H1 (cell line): Measurements from ENCODE around the gene CELSR1. TPM values are rescaled to one million over a fixed set of nuclear protein-coding genes. Genes with fewer than 3 reads are reported as not detected.

Experiments used
- CTCF ChIA-PET: fragments of 300-600 bp; sonication (Branson Sonifier 250); formaldehyde crosslinking; loops from one replicate; lab custom pipeline; 2021; ENCODE audit not compliant: partially characterized antibody; lab: Charles Lee
- POLR2A ChIA-PET: fragments of 300-600 bp; sonication (Branson Sonifier 250); formaldehyde crosslinking; loops from one replicate; lab custom pipeline; 2021; ENCODE audit warnings: inconsistent platforms; ENCODE audit not compliant: partially characterized antibody; lab: Charles Lee
- DNase-seq, 2 experiments: peaks; one replicate each; pipeline versions ENCODE4 v3.0.0 to v3.0.0-alpha.2; 2010 to 2022; ENCODE audit warnings: low spot score in 2 of 2, low read depth in 1 of 2, mixed read lengths in 1 of 2
- FAIRE-seq: peaks from 2 replicates; lab custom pipeline; 2011; peaks lifted over from hg19 to GRCh38; lab: Jason Lieb, UNC
- H2AFZ ChIP-seq: 2 replicates; pipeline ENCODE4 v1.8.1; 2012; ENCODE audit warnings: low read length, inconsistent platforms
- H2AK5ac ChIP-seq: 2 replicates; pipeline ENCODE4 v1.6.1; 2013; ENCODE audit warnings: low read depth, low read length
- H2BK120ac ChIP-seq: replicated peaks from 2 replicates; pipeline ENCODE3; 2013; ENCODE audit warnings: low read depth, low read length, inconsistent platforms
- H2BK12ac ChIP-seq: 2 replicates; pipeline ENCODE4 v1.6.1; 2013; ENCODE audit warnings: low read depth, low read length
- H2BK15ac ChIP-seq: 2 replicates; pipeline ENCODE4 v1.6.1; 2013; ENCODE audit warnings: low read length
- H2BK20ac ChIP-seq: 2 replicates; pipeline ENCODE4 v1.6.1; 2013; ENCODE audit warnings: low read length
- H2BK5ac ChIP-seq: 2 replicates; pipeline ENCODE4 v1.6.1; 2013; ENCODE audit warnings: low read depth, low read length
- H3K14ac ChIP-seq: 2 replicates; pipeline ENCODE4 v1.6.1; 2013; ENCODE audit warnings: inconsistent platforms; ENCODE audit not compliant: insufficient read length
- H3K18ac ChIP-seq: 2 replicates; pipeline ENCODE4 v1.6.1; 2013; ENCODE audit warnings: low read length; ENCODE audit errors: extremely low read depth
- H3K23ac ChIP-seq: 2 replicates; pipeline ENCODE4 v1.6.1; 2013; ENCODE audit warnings: inconsistent platforms; ENCODE audit not compliant: insufficient read length
- H3K23me2 ChIP-seq: 2 replicates; pipeline ENCODE4 v1.6.1; 2013; ENCODE audit warnings: low read depth, low read length
- H3K27ac ChIP-seq: 2 replicates; pipeline ENCODE4 v1.6.1; 2011; ENCODE audit warnings: low read depth, low read length, inconsistent platforms
- H3K27me3 ChIP-seq, 4 experiments: replicated peaks in 1 of 4; 1 replicate in 1 of 4; 2 replicates in 3 of 4; pipeline versions ENCODE4 v1.6.1 to v1.8.1; 2011 to 2013; ENCODE audit warnings: low read length in 3 of 4, mild to moderate bottlenecking in 3 of 4, inconsistent platforms in 2 of 4, mixed read lengths in 2 of 4, moderate library complexity in 1 of 4; ENCODE audit not compliant: control insufficient read depth in 3 of 4, insufficient read depth in 3 of 4; ENCODE audit errors: extremely low read depth in 1 of 4
- H3K36me3 ChIP-seq, 4 experiments: 2 replicates each; pipeline versions ENCODE4 v1.6.1 to v1.8.1; 2011 to 2013; ENCODE audit warnings: mild to moderate bottlenecking in 4 of 4, low read length in 3 of 4, moderate library complexity in 2 of 4, control low read depth in 1 of 4, inconsistent platforms in 1 of 4; ENCODE audit not compliant: insufficient read depth in 4 of 4, control insufficient read depth in 2 of 4
- H3K4ac ChIP-seq: replicated peaks from 2 replicates; pipeline ENCODE3; 2013; ENCODE audit warnings: low read length, low read depth, mixed read lengths, inconsistent platforms; ENCODE audit not compliant: insufficient read length
- H3K4me1 ChIP-seq, 4 experiments: replicated peaks in 1 of 4; 1 replicate in 1 of 4; 2 replicates in 3 of 4; pipeline versions ENCODE4 v1.6.1 to v1.8.1; 2011 to 2013; ENCODE audit warnings: low read length in 3 of 4, inconsistent platforms in 2 of 4, mixed read lengths in 1 of 4; ENCODE audit not compliant: insufficient read depth in 4 of 4, control insufficient read depth in 3 of 4
- H3K4me2 ChIP-seq, 2 experiments: 2 replicates each; pipeline versions ENCODE4 v1.6.1 to v1.8.1; 2011 to 2013; ENCODE audit warnings: low read depth in 2 of 2, low read length in 2 of 2, control low read depth in 1 of 2, inconsistent platforms in 1 of 2, mild to moderate bottlenecking in 1 of 2; ENCODE audit not compliant: insufficient read depth in 1 of 2
- H3K4me3 ChIP-seq, 4 experiments: fragments of 200-600, 300-600 bp in 1 of 4; sonication (generic), shearing (Covaris generic), sonication (Bioruptor Twin) in 1 of 4; 2 replicates each; pipeline versions ENCODE4 v1.5.1 to v1.8.1; 2011 to 2016; ENCODE audit warnings: low read length in 4 of 4, low read depth in 3 of 4, control low read depth in 2 of 4, inconsistent platforms in 2 of 4, mild to moderate bottlenecking in 2 of 4, mixed read lengths in 1 of 4, moderate library complexity in 1 of 4; ENCODE audit not compliant: insufficient read depth in 2 of 4; ENCODE audit errors: extremely low read depth in 1 of 4
- H3K56ac ChIP-seq: replicated peaks from 2 replicates; pipeline ENCODE3; 2013; ENCODE audit warnings: low read depth, mild to moderate bottlenecking, mixed read lengths, low read length, inconsistent platforms; ENCODE audit not compliant: insufficient read length
- H3K79me1 ChIP-seq: 2 replicates; pipeline ENCODE4 v1.6.1; 2013; ENCODE audit warnings: low read depth, low read length, control low read depth
- H3K79me2 ChIP-seq, 2 experiments: 2 replicates each; pipeline versions ENCODE4 v1.6.1 to v1.8.1; 2012 to 2013; ENCODE audit warnings: low read length in 2 of 2, mild to moderate bottlenecking in 2 of 2, inconsistent platforms in 1 of 2; ENCODE audit not compliant: insufficient read depth in 2 of 2, control insufficient read depth in 1 of 2
- H3K9ac ChIP-seq, 4 experiments: replicated peaks in 1 of 4; 1 replicate in 1 of 4; 2 replicates in 3 of 4; pipeline versions ENCODE4 v1.6.1 to v1.8.1; 2011 to 2013; ENCODE audit warnings: low read depth in 3 of 4, low read length in 3 of 4, control low read depth in 2 of 4, mild to moderate bottlenecking in 2 of 4, moderate library complexity in 2 of 4, inconsistent platforms in 1 of 4; ENCODE audit errors: extremely low read depth in 1 of 4
- H3K9me3 ChIP-seq, 2 experiments: 2 replicates each; pipeline versions ENCODE4 v1.6.1 to v1.8.1; 2012 to 2013; ENCODE audit warnings: mild to moderate bottlenecking in 2 of 2, moderate library complexity in 2 of 2, control low read depth in 1 of 2, inconsistent platforms in 1 of 2, low read depth in 1 of 2, low read length in 1 of 2, mixed read lengths in 1 of 2; ENCODE audit not compliant: insufficient read depth in 2 of 2
- H4K20me1 ChIP-seq, 2 experiments: replicated peaks in 1 of 2; 2 replicates each; pipeline versions ENCODE3 to v1.8.1; 2011 to 2013; ENCODE audit warnings: inconsistent platforms in 2 of 2, low read length in 2 of 2, mild to moderate bottlenecking in 1 of 2; ENCODE audit not compliant: insufficient read depth in 2 of 2, control insufficient read depth in 1 of 2
- H4K5ac ChIP-seq: 2 replicates; pipeline ENCODE4 v1.6.1; 2013; ENCODE audit warnings: low read length, low read depth, mixed read lengths, inconsistent platforms; ENCODE audit not compliant: insufficient read length
- H4K8ac ChIP-seq: 2 replicates; pipeline ENCODE4 v1.8.0; 2013; ENCODE audit warnings: mild to moderate bottlenecking, moderate library complexity, low read length, inconsistent platforms; ENCODE audit not compliant: insufficient read depth; ENCODE audit errors: extremely low read depth
- H4K91ac ChIP-seq: replicated peaks from 2 replicates; pipeline ENCODE3; 2013; ENCODE audit warnings: low read length, mixed read lengths, inconsistent platforms; ENCODE audit not compliant: insufficient read length
- PHF8 ChIP-seq: fragments of 200-600 bp; sonication (generic); conservative IDR thresholded peaks from 2 replicates; pipeline ENCODE4 v1.7.1; 2012; ENCODE audit warnings: low read depth, mild to moderate bottlenecking, inconsistent platforms, low read length, moderate library complexity
- WGBS, 2 experiments: shearing (Covaris generic) in 1 of 2; methylation state at CpG; one replicate each; pipeline versions ENCODE4 v1.1.6 to v1.1.7; 2013 to 2015; ENCODE audit warnings: low lambda C conversion rate in 2 of 2, mixed read lengths in 2 of 2, inconsistent platforms in 1 of 2, low coverage in 1 of 2, missing lambda C conversion rate in 1 of 2; ENCODE audit not compliant: insufficient replicate concordance in 2 of 2, insufficient coverage in 1 of 2, insufficient read length in 1 of 2; ENCODE audit errors: extremely low coverage in 1 of 2, missing lambda C conversion rate in 1 of 2; 5-methylcytosine and 5-hydroxymethylcytosine counted together
- polyA plus RNA-seq, 7 experiments: library from polyadenylated mRNA; depleted of rRNA in 3 of 7; stranded (reverse) in 5 of 7; unstranded in 2 of 7; fragments of >200 nt in 5 of 7; fragments of 200-250 nt in 2 of 7; gene quantifications; 1 replicate in 5 of 7; 2 replicates in 1 of 7; 4 replicates in 1 of 7; pipeline versions ENCODE4 v1.2.1 to v1.2.3, GENCODE V29; 2011 to 2013; ENCODE audit warnings: missing spikeins in 2 of 7, mixed read lengths in 2 of 7
- total RNA-seq: library from RNA; stranded (reverse); fragmentation: NEBNext Ultra II Directional; extraction: Animal tissue kit (Norgen Biotek cat#: 25700); gene quantifications from 2 replicates; pipeline ENCODE4 v1.2.1, GENCODE V29; 2021

CELSR1 gene
- total and polyA plus RNA-seq, 2 of the 8 experiments (the other 6 are each of a cell fraction or from before 2014, with no cell fraction given) = 9.0 to 12.4 TPM

DNA sequence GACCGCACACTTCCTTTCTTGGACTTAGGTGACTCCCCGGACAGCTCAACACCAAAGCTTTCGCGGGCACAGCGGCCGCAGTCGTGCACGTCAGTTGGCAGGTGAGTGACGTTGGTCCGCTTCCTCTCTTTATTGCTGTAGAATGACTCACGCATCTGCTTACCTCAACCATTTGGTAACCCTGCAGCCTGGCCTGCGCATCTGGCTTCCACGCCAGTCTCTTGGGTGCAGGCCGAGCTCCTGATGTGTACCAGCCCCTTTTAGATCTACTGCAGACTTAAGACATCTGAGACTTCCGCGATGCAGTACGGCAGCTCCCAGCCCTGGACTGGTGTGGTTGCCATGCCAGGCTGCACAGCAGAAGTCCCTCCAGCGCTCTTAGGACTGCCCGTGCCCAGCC lies 214.3 kb downstream of the CELSR1 start:
- H3K14ac ChIP-seq = no peak overlapping the region
- no peak overlapping the region for H4K5ac ChIP-seq
- no peak overlapping the region for H3K18ac ChIP-seq
- peaks cover 5% of the 10 kb centered on the region; the same call in 1 of the 2 replicates for H3K79me1 ChIP-seq
- no peak overlapping the region for H3K9ac ChIP-seq
- H2BK5ac ChIP-seq = no peak overlapping the region
- H4K20me1 ChIP-seq = peaks cover 7 to 12% of the 10 kb centered on the region in 2 experiments
- no peak for FAIRE-seq
- no peak overlapping the region for H2AFZ ChIP-seq
- 95% methylated on average over 19 of the region's 19 CpGs; no CpG with 5 or more reads in 1 of the 2 experiments for WGBS, 2 experiments
- peaks cover 12 to 42% (median 21%) of the 10 kb centered on the region in 4 experiments; a peak in 7 of 8 replicates for H3K36me3 ChIP-seq
- no peak overlapping the region for H3K27ac ChIP-seq
- no peak overlapping the region for H2BK12ac ChIP-seq
- no peaks in the 10 kb centered on the region for H3K4me1 ChIP-seq
- H3K4ac ChIP-seq = no peak overlapping the region
- no peak for TF ChIP-seq PHF8
- H3K79me2 ChIP-seq = no peaks in the 10 kb centered on the region
- DNase-seq = no peak
- H2BK120ac ChIP-seq = no peak overlapping the region
- H4K8ac ChIP-seq = no peak overlapping the region
- ChIA-PET CTCF (interaction anchor here (0.6 to 1.6 kb wide), 4 partner anchors 11 to 374 kb away, joined by 3 to 4 read pairs (median 4); no protein-coding TSS in a partner anchor), POLR2A (interaction anchor here (0.6 kb wide), 2 partner anchors 25 to 210 kb away, joined by 3 read pairs; no protein-coding TSS in a partner anchor)
- H2AK5ac ChIP-seq = no peak overlapping the region
- H3K27me3 ChIP-seq = no peaks in the 10 kb centered on the region
- no peak overlapping the region for H4K91ac ChIP-seq
- no peaks in the 10 kb centered on the region for H3K9me3 ChIP-seq
- no peaks in the 10 kb centered on the region for H3K23me2 ChIP-seq
- no peak overlapping the region for H3K4me2 ChIP-seq
- no peak overlapping the region for H3K56ac ChIP-seq
- no peak overlapping the region for H3K23ac ChIP-seq
- no peak overlapping the region for H3K4me3 ChIP-seq
- no peak overlapping the region for H2BK20ac ChIP-seq
- no peak overlapping the region for H2BK15ac ChIP-seq
